ENCODE measurements around the gene TIMM22.

The TIMM22 gene

DNA sequence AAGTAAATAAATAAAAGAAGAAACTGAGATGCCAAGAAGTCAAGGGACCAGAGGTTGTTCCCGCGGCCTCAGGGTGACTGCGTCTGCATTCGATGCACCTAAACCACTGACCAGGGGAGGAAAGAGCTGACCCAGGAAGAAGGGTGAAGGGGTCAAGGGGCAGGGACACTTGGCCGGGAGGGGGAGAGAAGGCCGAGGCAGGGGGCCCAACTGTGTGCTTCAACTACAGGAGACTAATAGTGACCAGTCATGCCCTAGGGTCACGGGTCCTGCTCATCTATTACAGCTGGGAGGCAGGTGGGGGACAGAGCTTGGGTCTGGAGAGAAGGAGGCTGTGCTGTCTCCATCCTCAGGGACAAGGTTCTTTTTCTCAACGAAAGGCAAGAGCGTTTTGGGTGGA is 44.8 kb downstream of the TIMM22 start:
- TF ChIP-seq, protein P1, sequence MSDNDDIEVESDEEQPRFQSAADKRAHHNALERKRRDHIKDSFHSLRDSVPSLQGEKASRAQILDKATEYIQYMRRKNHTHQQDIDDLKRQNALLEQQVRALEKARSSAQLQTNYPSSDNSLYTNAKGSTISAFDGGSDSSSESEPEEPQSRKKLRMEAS (IDR thresholded peaks at IDR 0.05), result no peak
- no peak for TF ChIP-seq EGR1 (IDR thresholded peaks at IDR 0.05)
- no peak for TF ChIP-seq FOXM1 (IDR thresholded peaks at IDR 0.05; ENCODE audit: borderline replicate concordance, low read depth)
- no peak for TF ChIP-seq CREB1 (IDR thresholded peaks at IDR 0.05; ENCODE audit: low read depth)
- no peak for TF ChIP-seq EP300 (IDR thresholded peaks at IDR 0.05; ENCODE audit: borderline replicate concordance)
- no peak for TF ChIP-seq TCF12 (IDR thresholded peaks at IDR 0.05; ENCODE audit: low read depth)
- TF ChIP-seq, protein P2, sequence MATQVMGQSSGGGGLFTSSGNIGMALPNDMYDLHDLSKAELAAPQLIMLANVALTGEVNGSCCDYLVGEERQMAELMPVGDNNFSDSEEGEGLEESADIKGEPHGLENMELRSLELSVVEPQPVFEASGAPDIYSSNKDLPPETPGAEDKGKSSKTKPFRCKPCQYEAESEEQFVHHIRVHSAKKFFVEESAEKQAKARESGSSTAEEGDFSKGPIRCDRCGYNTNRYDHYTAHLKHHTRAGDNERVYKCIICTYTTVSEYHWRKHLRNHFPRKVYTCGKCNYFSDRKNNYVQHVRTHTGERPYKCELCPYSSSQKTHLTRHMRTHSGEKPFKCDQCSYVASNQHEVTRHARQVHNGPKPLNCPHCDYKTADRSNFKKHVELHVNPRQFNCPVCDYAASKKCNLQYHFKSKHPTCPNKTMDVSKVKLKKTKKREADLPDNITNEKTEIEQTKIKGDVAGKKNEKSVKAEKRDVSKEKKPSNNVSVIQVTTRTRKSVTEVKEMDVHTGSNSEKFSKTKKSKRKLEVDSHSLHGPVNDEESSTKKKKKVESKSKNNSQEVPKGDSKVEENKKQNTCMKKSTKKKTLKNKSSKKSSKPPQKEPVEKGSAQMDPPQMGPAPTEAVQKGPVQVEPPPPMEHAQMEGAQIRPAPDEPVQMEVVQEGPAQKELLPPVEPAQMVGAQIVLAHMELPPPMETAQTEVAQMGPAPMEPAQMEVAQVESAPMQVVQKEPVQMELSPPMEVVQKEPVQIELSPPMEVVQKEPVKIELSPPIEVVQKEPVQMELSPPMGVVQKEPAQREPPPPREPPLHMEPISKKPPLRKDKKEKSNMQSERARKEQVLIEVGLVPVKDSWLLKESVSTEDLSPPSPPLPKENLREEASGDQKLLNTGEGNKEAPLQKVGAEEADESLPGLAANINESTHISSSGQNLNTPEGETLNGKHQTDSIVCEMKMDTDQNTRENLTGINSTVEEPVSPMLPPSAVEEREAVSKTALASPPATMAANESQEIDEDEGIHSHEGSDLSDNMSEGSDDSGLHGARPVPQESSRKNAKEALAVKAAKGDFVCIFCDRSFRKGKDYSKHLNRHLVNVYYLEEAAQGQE (IDR thresholded peaks at IDR 0.05; ENCODE audit: low read depth), result no peak
- no peak for TF ChIP-seq ZBTB7A (IDR thresholded peaks at IDR 0.05; ENCODE audit: low read depth)
- no peak for TF ChIP-seq TAF1 (IDR thresholded peaks at IDR 0.05; ENCODE audit: low read depth)
- TF ChIP-seq NFIC (IDR thresholded peaks at IDR 0.05), result no peak
- no peak for TF ChIP-seq TEAD4 (IDR thresholded peaks at IDR 0.05)

DNA sequence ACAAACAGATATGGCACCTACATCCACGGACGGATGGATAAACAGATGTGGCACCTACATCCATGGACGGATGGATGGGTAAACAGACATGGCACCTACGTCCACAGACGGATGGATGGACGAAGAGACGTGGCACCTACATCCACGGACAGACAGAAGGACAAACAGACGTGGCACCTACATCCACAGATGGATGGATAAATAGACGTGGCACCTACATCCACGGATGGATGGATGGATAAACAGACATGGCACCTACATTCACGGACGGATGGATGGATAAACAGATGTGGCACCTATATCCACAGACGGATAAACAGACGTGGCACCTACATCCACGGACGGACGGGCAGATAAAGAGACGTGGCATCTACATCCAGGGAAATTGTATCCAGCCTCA is 45.6 kb downstream of the TIMM22 start:
- TF ChIP-seq, protein P1 (IDR thresholded peaks at IDR 0.05), result no peak
- TF ChIP-seq TAF1 (IDR thresholded peaks at IDR 0.05; ENCODE audit: low read depth) (no peak), CEBPB (IDR thresholded peaks at IDR 0.05) (no peak), EP300 (IDR thresholded peaks at IDR 0.05; ENCODE audit: borderline replicate concordance) (no peak), FOXM1 (IDR thresholded peaks at IDR 0.05; ENCODE audit: borderline replicate concordance, low read depth) (no peak), NFIC (IDR thresholded peaks at IDR 0.05) (no peak), YY1 (IDR thresholded peaks at IDR 0.05; ENCODE audit: low read depth) (no peak)

DNA sequence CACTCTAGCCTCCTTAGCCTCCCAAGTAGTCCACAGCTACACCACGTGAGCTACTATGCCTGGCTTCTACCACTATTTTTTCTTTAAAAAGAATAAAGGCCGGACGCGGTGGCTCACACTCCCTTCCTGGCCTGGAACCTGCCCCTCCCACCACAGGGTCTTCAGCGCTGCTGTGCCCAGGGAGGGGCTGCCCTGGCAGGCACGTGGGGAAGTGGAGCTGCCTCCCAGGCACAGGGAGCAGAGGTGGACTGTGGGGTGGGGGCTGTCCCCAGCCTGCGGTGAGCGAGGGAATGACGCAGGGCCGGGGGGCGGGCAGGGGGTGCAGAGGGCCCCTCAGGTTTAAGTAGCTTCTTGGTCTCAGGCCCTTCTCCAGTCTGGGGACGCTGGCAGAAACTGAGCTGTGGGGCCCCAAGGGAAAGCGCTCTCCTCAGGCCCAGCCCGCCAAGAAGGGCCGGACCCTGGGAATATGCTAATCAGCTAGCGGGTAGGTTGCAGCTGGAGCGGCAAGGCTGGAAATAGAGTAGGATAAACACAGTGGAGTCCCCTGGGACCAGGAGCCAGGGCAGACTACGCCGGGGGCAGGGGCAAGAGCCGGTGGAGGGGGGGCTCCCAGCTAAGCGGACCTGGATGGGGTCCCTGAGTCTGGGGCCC is 46.8 kb downstream of the TIMM22 start:
- TF ChIP-seq RAD21 (IDR thresholded peaks at IDR 0.05; ENCODE audit: low read depth) (no peak), CREB1 (IDR thresholded peaks at IDR 0.05; ENCODE audit: low read depth) (no peak), TAF1 (IDR thresholded peaks at IDR 0.05; ENCODE audit: low read depth) (no peak), TEAD4 (IDR thresholded peaks at IDR 0.05) (no peak), ZBTB7A (IDR thresholded peaks at IDR 0.05; ENCODE audit: low read depth) (no peak), TCF12 (IDR thresholded peaks at IDR 0.05; ENCODE audit: low read depth) (no peak)
- TF ChIP-seq, protein P1 (IDR thresholded peaks at IDR 0.05), result no peak
- TF ChIP-seq, protein P2 (IDR thresholded peaks at IDR 0.05; ENCODE audit: low read depth), result no peak

DNA sequence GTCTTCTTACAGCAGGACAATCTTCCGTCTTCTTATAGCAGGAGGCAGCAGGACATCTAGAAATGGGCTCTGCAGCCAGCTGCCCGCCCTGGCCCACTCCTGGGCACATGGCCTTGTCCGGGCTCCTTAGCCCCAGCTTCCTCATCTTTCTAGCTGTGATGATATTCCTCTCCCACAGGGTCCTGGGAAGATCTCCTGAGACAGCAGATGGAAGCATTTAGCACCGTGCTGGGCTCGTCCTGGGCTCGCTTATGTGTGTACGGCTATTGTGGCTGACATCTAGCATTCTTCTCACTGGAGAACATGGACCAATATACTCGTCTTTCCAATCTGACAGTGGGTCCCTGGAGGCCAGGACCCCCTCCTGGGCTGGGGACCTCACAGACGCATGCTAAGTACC is 48.5 kb downstream of the TIMM22 start:
- TF ChIP-seq, protein P1 (IDR thresholded peaks at IDR 0.05), result no peak
- no peak for TF ChIP-seq YY1 (IDR thresholded peaks at IDR 0.05; ENCODE audit: low read depth)

DNA sequence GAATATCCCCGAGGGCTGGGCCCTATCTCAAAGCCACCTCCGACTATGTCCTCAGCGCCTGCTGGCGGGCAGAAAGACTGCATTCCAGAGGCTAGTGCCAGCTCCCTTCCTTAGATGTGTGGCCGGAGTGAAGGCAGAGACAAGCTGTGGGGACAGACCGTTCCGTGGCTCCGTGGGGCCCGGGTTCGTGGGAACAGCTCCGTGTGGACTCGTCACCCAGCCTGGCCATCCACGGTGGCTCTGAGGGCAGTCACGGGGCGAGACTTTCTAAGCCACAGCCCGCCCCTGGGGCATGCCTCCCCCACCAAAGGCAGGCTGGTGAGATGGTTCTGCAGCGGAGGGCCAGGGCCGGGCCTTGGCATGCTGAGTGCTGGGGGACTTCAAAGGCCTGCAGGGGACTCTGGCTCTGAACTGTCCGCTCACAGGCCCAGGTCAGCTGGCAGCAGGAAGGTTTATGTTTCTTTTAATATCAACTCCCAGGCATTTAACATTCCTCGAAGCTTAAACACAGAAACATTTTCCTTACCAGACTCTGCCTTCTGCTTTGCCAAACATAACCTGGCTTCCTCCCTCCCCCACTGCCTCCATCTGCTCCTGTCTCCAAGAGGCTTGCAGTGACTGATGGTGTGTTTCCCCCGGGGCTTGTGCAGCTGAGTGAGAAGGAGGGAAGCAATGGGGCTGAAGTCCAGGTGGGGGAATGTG is 50.4 kb downstream of the TIMM22 start:
- TF ChIP-seq YY1 (IDR thresholded peaks at IDR 0.05; ENCODE audit: low read depth) (no peak), CREB1 (IDR thresholded peaks at IDR 0.05; ENCODE audit: low read depth) (no peak), RAD21 (IDR thresholded peaks at IDR 0.05; ENCODE audit: low read depth) (no peak), TCF12 (IDR thresholded peaks at IDR 0.05; ENCODE audit: low read depth) (no peak), ZBTB7A (IDR thresholded peaks at IDR 0.05; ENCODE audit: low read depth) (no peak), TAF1 (IDR thresholded peaks at IDR 0.05; ENCODE audit: low read depth) (no peak), EGR1 (IDR thresholded peaks at IDR 0.05) (no peak), TEAD4 (IDR thresholded peaks at IDR 0.05) (no peak), EP300 (IDR thresholded peaks at IDR 0.05; ENCODE audit: borderline replicate concordance) (no peak), CEBPB (IDR thresholded peaks at IDR 0.05) (no peak), NFIC (IDR thresholded peaks at IDR 0.05) (no peak), FOXM1 (IDR thresholded peaks at IDR 0.05; ENCODE audit: borderline replicate concordance, low read depth) (no peak)
- TF ChIP-seq, protein P3, sequence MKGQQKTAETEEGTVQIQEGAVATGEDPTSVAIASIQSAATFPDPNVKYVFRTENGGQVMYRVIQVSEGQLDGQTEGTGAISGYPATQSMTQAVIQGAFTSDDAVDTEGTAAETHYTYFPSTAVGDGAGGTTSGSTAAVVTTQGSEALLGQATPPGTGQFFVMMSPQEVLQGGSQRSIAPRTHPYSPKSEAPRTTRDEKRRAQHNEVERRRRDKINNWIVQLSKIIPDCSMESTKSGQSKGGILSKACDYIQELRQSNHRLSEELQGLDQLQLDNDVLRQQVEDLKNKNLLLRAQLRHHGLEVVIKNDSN (IDR thresholded peaks at IDR 0.05), result no peak
- TF ChIP-seq, protein P1 (IDR thresholded peaks at IDR 0.05), result no peak
- TF ChIP-seq, protein P2 (IDR thresholded peaks at IDR 0.05; ENCODE audit: low read depth), result no peak

Measured in Ishikawa (cell line).